GM12878 (cell line): ENCODE data around the gene METTL3. TPM values are rescaled to one million over a fixed set of nuclear protein-coding genes. Genes with fewer than 3 reads are reported as not detected.
A peak's percentile ranks its signal among the peaks of the same experiment; 100 is the strongest.

Source experiments
- ASH2L ChIP-seq: fragments of 300-600, 200-600 bp; sonication (generic); IDR thresholded peaks from 2 replicates; pipeline ENCODE4 v1.6.1; 2017; ENCODE audit warnings: low read depth, mild to moderate bottlenecking, borderline replicate concordance
- ATF7 ChIP-seq: fragments of 450-650 bp; IDR thresholded peaks from 2 replicates; pipeline ENCODE4 v1.6.1; 2016; ENCODE audit warnings: low read depth, mild to moderate bottlenecking
- BCL11A ChIP-seq: IDR thresholded peaks from 2 replicates; pipeline ENCODE4 v1.6.1; 2011; ENCODE audit warnings: low read depth, low read length
- CHD1 ChIP-seq: IDR thresholded peaks from 2 replicates; pipeline ENCODE4 v1.6.1; 2012; ENCODE audit warnings: low read depth, low read length, improper control_type of control experiment
- DPF2 ChIP-seq: fragments of 450-650 bp; IDR thresholded peaks from 2 replicates; pipeline ENCODE4 v1.6.1; 2017; ENCODE audit warnings: mild to moderate bottlenecking
- E2F4 ChIP-seq: IDR thresholded peaks from 2 replicates; pipeline ENCODE4 v1.6.1; 2012; ENCODE audit warnings: low read depth, low read length, improper control_type of control experiment
- E4F1 ChIP-seq: fragments of 450-650 bp; IDR thresholded peaks from 2 replicates; pipeline ENCODE4 v1.6.1; 2018; ENCODE audit warnings: borderline replicate concordance, mild to moderate bottlenecking; ENCODE audit not compliant: partially characterized antibody
- EED ChIP-seq: sonication (generic); IDR thresholded peaks from 2 replicates; pipeline ENCODE4 v1.6.1; 2016; ENCODE audit warnings: antibody characterized with exemption, low read depth
- EGR1 ChIP-seq, 2 experiments: IDR thresholded peaks; 1 replicate in 1 of 2; 2 replicates in 1 of 2; pipeline ENCODE4 v1.6.1; 2011 to 2012; ENCODE audit warnings: low read depth in 2 of 2, low read length in 2 of 2, borderline replicate concordance in 1 of 2, mild to moderate bottlenecking in 1 of 2, moderate library complexity in 1 of 2
- FOXK2 ChIP-seq: fragments of 450-650 bp; IDR thresholded peaks from 2 replicates; pipeline ENCODE4 v1.6.1; 2017; ENCODE audit warnings: mild to moderate bottlenecking, moderate library complexity
- HDAC6 ChIP-seq: fragments of 200-600 bp; sonication (generic); IDR thresholded peaks from one replicate; pipeline ENCODE4 v1.8.0; 2017; ENCODE audit warnings: antibody characterized with exemption; ENCODE audit not compliant: unreplicated experiment
- HDGF ChIP-seq: fragments of 450-650 bp; IDR thresholded peaks from 2 replicates; pipeline ENCODE4 v1.6.1; 2016; ENCODE audit warnings: antibody characterized with exemption
- KAT2A ChIP-seq: conservative IDR thresholded peaks from 2 replicates; pipeline ENCODE4 v1.6.1; 2011; ENCODE audit warnings: low read depth, low read length; ENCODE audit not compliant: control insufficient read depth
- MTA2 ChIP-seq: fragments of 450-650 bp; IDR thresholded peaks from 2 replicates; pipeline ENCODE4 v1.6.1; 2016; ENCODE audit warnings: low read depth, mild to moderate bottlenecking, moderate library complexity
- MYB ChIP-seq: fragments of 150-350 bp; IDR thresholded peaks from 2 replicates; pipeline ENCODE4 v1.6.1; 2014; ENCODE audit warnings: mild to moderate bottlenecking, low read depth, low read length, borderline replicate concordance
- NFYA ChIP-seq: IDR thresholded peaks from 2 replicates; pipeline ENCODE4 v1.6.1; 2011; ENCODE audit warnings: low read depth, mild to moderate bottlenecking, low read length, improper control_type of control experiment, borderline replicate concordance
- PBX3 ChIP-seq: IDR thresholded peaks from 2 replicates; pipeline ENCODE4 v1.6.1; 2011; ENCODE audit warnings: mild to moderate bottlenecking, low read depth, low read length, moderate library complexity; ENCODE audit not compliant: insufficient replicate concordance
- POLR2A ChIP-seq: IDR thresholded peaks from 2 replicates; pipeline ENCODE4 v1.6.1; 2011; ENCODE audit warnings: low read depth, mild to moderate bottlenecking, low read length
- POLR2AphosphoS2 ChIP-seq: IDR thresholded peaks from 2 replicates; pipeline ENCODE4 v1.6.1; 2011; ENCODE audit warnings: low read depth, mild to moderate bottlenecking, low read length, improper control_type of control experiment, moderate library complexity
- RAD21 ChIP-seq: IDR thresholded peaks from 2 replicates; pipeline ENCODE4 v1.6.1; 2011; ENCODE audit warnings: mild to moderate bottlenecking, low read depth, low read length, moderate library complexity; ENCODE audit not compliant: insufficient read depth
- RELA ChIP-seq: fragments of 450-650 bp; IDR thresholded peaks from 2 replicates; pipeline ENCODE4 v1.8.0; 2014; ENCODE audit warnings: borderline replicate concordance; ENCODE audit not compliant: partially characterized antibody
- RFX5 ChIP-seq: IDR thresholded peaks from 2 replicates; pipeline ENCODE4 v1.6.1; 2011; ENCODE audit warnings: low read depth, low read length, improper control_type of control experiment
- SREBF1 ChIP-seq: IDR thresholded peaks from 2 replicates; pipeline ENCODE4 v1.6.1; 2012; ENCODE audit warnings: mild to moderate bottlenecking, low read length
- TARDBP ChIP-seq: IDR thresholded peaks from 2 replicates; pipeline ENCODE4 v1.6.1; 2016; ENCODE audit warnings: borderline replicate concordance
- YBX1 ChIP-seq: fragments of 450-650 bp; IDR thresholded peaks from 2 replicates; pipeline ENCODE4 v1.6.1; 2016; ENCODE audit warnings: antibody characterized with exemption
- YY1 ChIP-seq: IDR thresholded peaks from 2 replicates; pipeline ENCODE4 v1.6.1; 2011; ENCODE audit warnings: low read depth, mild to moderate bottlenecking, low read length
- ZNF207 ChIP-seq: fragments of 450-650 bp; IDR thresholded peaks from 2 replicates; pipeline ENCODE4 v1.6.1; 2014; ENCODE audit warnings: antibody characterized with exemption, mild to moderate bottlenecking, borderline replicate concordance
- ZZZ3 ChIP-seq: IDR thresholded peaks from 2 replicates; pipeline ENCODE4 v1.6.1; 2011; ENCODE audit warnings: low read depth; ENCODE audit not compliant: control insufficient read depth, insufficient read length
- polyA plus RNA-seq, 11 experiments: library from polyadenylated mRNA; depleted of rRNA in 4 of 11; unstranded in 6 of 11; stranded (reverse) in 5 of 11; fragments of >200 nt; fragmentation: Nextera tagmentation in 4 of 11; fragmentation: Illumina TruSeq in 1 of 11; extraction: Ambion mirVana in 4 of 11; extraction: Trizol in 1 of 11; gene quantifications; 1 replicate in 1 of 11; 2 replicates in 10 of 11; pipeline versions ENCODE4 v1.2.1 to v1.2.3, GENCODE V29; 2011 to 2016; ENCODE audit warnings: inconsistent platforms in 2 of 11, missing spikeins in 2 of 11, low read depth in 1 of 11
- total RNA-seq, 4 experiments: library from RNA; depleted of rRNA in 3 of 4; stranded (reverse); fragments of >200 nt in 3 of 4; fragmentation: Illumina TruSeq in 1 of 4; extraction: Trizol in 1 of 4; gene quantifications; 2 replicates each; pipeline versions ENCODE4 v1.2.1 to v1.2.3, GENCODE V29; 2013 to 2021

The METTL3 gene
- total and polyA plus RNA-seq, 10 of the 15 experiments (the other 5 are each of a cell fraction or from before 2014, with no cell fraction given), result 32.8 to 165 (median 65.5) TPM

DNA sequence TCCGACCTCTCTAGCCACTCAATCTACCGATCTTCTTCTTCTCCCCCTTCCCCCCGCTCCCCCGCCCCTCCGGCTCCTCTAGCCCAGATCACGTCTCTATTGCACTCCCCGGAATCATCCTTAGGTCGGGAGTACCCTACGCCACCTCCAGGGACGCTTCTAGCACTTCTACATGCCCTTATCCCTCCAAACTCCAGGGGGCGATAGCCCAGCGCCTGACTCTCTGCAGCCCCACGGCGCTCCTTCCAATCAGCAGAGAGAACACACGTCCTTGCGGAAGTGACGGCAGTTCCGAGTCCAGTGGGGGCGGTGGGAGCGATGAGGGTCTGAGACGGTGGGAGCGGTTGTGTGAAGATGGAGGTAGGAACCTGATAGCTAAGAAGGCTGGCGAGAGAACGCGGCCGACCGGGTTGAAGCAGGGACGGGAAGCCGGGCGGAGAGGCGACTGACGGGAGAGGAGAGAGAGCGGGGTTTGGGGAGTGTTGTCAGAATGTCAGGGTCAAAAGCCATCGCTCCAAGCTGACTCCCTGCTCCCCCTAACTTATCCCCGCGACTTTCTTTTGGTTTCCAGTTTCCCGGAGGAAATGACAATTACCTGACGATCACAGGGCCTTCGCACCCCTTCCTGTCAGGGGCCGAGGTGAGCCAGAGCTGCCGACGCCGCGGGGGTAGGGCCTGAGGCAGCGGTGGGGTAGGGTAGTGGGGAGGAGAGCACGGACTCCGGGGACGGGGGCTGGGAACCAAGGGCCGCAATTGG lies 34.0 kb downstream of the METTL3 start, which contains the start of the genes RAB2B and TOX4 (continued):
- TF ChIP-seq PBX3 (no peak), POLR2AphosphoS2 (peak; percentile 83; the same call in 1 of the 2 replicates), HDGF (peak; percentile 91), ASH2L (0 out of 2 replicates have a peak, but pooled peaks have one; percentile 40), YY1 (peak; percentile 74), E4F1 (no peak), RFX5 (peak; percentile 71), BCL11A (no peak), ZNF207 (peak; percentile 55; the same call in 1 of the 2 replicates), YBX1 (no peak), RAD21 (peak; percentile 40; the same call in 1 of the 2 replicates), DPF2 (peak; percentile 40; the same call in 1 of the 2 replicates), SREBF1 (no peak), KAT2A (no peak), NFYA (peak; percentile 25; the same call in 1 of the 2 replicates), CHD1 (no peak), POLR2A (peak; percentile 91), EGR1 (IDR thresholded peaks at IDR 0.05; ENCODE audit: borderline replicate concordance in 1 of 2, low read depth in 2 of 2, low read length in 2 of 2) (peak; percentile 37 to 87), RELA (peak; percentile 50), E2F4 (0 out of 2 replicates have a peak, but pooled peaks have one; percentile 17), MYB (no peak), ZZZ3 (no peak), ATF7 (peak; percentile 87), FOXK2 (0 out of 2 replicates have a peak, but pooled peaks have one; percentile 69), HDAC6 (no peak), EED (no peak), MTA2 (peak; percentile 58; the same call in 1 of the 2 replicates), TARDBP (0 out of 2 replicates have a peak, but pooled peaks have one; percentile 20)
